Stimulated activated naive CD8-positive, alpha-beta T cell treated with anti-CD3 and anti-CD28 coated beads, Interleukin-15, amount 100 ng/mL, for 72 hours (primary cell): ENCODE results near the gene CD33.

Experiments used
- ATAC-seq: fragments of 150-1000 bp; cut with Tn5 transposase; 2 replicates; pipeline ENCODE4 v1.10.0; 2021; ENCODE audit warnings: mild to moderate bottlenecking, moderate library complexity
- DNase-seq, 2 donors: peaks; one replicate each; pipeline ENCODE4 v3.0.0; 2021 to 2022
- H3K27ac Mint-ChIP-seq, 2 donors: one replicate each; pipeline ENCODE4 v1.8.0; 2022; ENCODE audit warnings: mild to moderate bottlenecking in 2 of 2, mixed read lengths in 2 of 2, moderate library complexity in 2 of 2
- H3K27me3 Mint-ChIP-seq: one replicate; pipeline ENCODE4 v1.8.0; 2022; ENCODE audit warnings: mixed read lengths
- H3K4me1 Mint-ChIP-seq: one replicate; pipeline ENCODE4 v1.8.0; 2022; ENCODE audit warnings: mild to moderate bottlenecking, mixed read lengths
- H3K4me3 Mint-ChIP-seq, 2 donors: one replicate each; pipeline ENCODE4 v1.8.0; 2022; ENCODE audit warnings: mild to moderate bottlenecking in 2 of 2, mixed read lengths in 2 of 2, moderate library complexity in 1 of 2
- H3K9me3 Mint-ChIP-seq, 2 donors: one replicate each; pipeline ENCODE4 v1.8.0; 2022; ENCODE audit warnings: mixed read lengths in 2 of 2

CD33 gene

GRCh38 chr19:51271067-51271466 lies 46.2 kb downstream of the CD33 start:
- Mint-ChIP-seq H3K4me3 (no peak overlapping the region), H3K4me1 (peaks cover 8% of the 10 kb centered on the region), H3K9me3 (no peaks in the 10 kb centered on the region), H3K27ac (no peak overlapping the region), H3K27me3 (peaks cover 29% of the 10 kb centered on the region)
- ATAC-seq (no peak), DNase-seq (no peak)

GRCh38 chr19:51272183-51272810 lies 47.4 kb downstream of the CD33 start:
- no peak overlapping the region for H3K4me3 Mint-ChIP-seq
- H3K9me3 Mint-ChIP-seq, result no peaks in the 10 kb centered on the region
- peak overlapping the region in 1 of 2 donors; percentile 72 for H3K27ac Mint-ChIP-seq
- ATAC-seq, result no peak
- no peak for DNase-seq
- peaks cover 29% of the 10 kb centered on the region for H3K27me3 Mint-ChIP-seq
- H3K4me1 Mint-ChIP-seq, result peaks cover 8% of the 10 kb centered on the region

GRCh38 chr19:51274049-51274770 lies 49.3 kb downstream of the CD33 start:
- ATAC-seq, result no peak
- peaks cover 47% of the 10 kb centered on the region for H3K27me3 Mint-ChIP-seq
- no peak for DNase-seq
- peaks cover 8% of the 10 kb centered on the region for H3K4me1 Mint-ChIP-seq
- H3K27ac Mint-ChIP-seq, result no peak overlapping the region
- no peaks in the 10 kb centered on the region for H3K9me3 Mint-ChIP-seq
- H3K4me3 Mint-ChIP-seq, result no peak overlapping the region

- ATAC-seq (no peak), DNase-seq (no peak)
- Mint-ChIP-seq H3K27me3 (peaks cover 56% of the 10 kb centered on the region), H3K4me3 (no peak overlapping the region), H3K9me3 (peaks cover 6 to 11% of the 10 kb centered on the region in 2 donors), H3K4me1 (peaks cover 5% of the 10 kb centered on the region), H3K27ac (no peak overlapping the region)
These were observed 52.2 kb downstream of the CD33 start for GRCh38 chr19:51277112-51277511.

GRCh38 chr19:51282335-51282734 lies 57.5 kb downstream of the CD33 start:
- H3K4me3 Mint-ChIP-seq, result no peak overlapping the region
- no peaks in the 10 kb centered on the region for H3K4me1 Mint-ChIP-seq
- H3K27me3 Mint-ChIP-seq, result peaks cover 47% of the 10 kb centered on the region
- H3K27ac Mint-ChIP-seq, result no peak overlapping the region
- DNase-seq (no peak), ATAC-seq (no peak)
- peaks cover 6 to 19% of the 10 kb centered on the region in 2 donors for H3K9me3 Mint-ChIP-seq

GRCh38 chr19:51285682-51286081 lies 60.8 kb downstream of the CD33 start:
- Mint-ChIP-seq H3K27ac (no peak overlapping the region), H3K9me3 (peaks cover 0 to 11% of the 10 kb centered on the region in 2 donors), H3K4me1 (no peaks in the 10 kb centered on the region), H3K27me3 (peaks cover 19% of the 10 kb centered on the region), H3K4me3 (no peak overlapping the region)
- DNase-seq (no peak), ATAC-seq (no peak)
